H54 (cell line): Measurements from ENCODE around the gene APOE.

ENCODE experiments used
- DNase-seq: peaks from one replicate; pipeline ENCODE4 v3.0.0; 2011; ENCODE audit warnings: low spot score, mixed read lengths; ENCODE audit not compliant: insufficient read length
- FAIRE-seq: peaks from 3 replicates; lab custom pipeline; 2011; peaks lifted over from hg19 to GRCh38; lab: Jason Lieb, UNC
- POLR2A ChIP-seq: IDR thresholded peaks from 2 replicates; pipeline ENCODE4 v1.6.1; 2011; ENCODE audit warnings: low read depth, mild to moderate bottlenecking, low read length

Gene APOE

DNA sequence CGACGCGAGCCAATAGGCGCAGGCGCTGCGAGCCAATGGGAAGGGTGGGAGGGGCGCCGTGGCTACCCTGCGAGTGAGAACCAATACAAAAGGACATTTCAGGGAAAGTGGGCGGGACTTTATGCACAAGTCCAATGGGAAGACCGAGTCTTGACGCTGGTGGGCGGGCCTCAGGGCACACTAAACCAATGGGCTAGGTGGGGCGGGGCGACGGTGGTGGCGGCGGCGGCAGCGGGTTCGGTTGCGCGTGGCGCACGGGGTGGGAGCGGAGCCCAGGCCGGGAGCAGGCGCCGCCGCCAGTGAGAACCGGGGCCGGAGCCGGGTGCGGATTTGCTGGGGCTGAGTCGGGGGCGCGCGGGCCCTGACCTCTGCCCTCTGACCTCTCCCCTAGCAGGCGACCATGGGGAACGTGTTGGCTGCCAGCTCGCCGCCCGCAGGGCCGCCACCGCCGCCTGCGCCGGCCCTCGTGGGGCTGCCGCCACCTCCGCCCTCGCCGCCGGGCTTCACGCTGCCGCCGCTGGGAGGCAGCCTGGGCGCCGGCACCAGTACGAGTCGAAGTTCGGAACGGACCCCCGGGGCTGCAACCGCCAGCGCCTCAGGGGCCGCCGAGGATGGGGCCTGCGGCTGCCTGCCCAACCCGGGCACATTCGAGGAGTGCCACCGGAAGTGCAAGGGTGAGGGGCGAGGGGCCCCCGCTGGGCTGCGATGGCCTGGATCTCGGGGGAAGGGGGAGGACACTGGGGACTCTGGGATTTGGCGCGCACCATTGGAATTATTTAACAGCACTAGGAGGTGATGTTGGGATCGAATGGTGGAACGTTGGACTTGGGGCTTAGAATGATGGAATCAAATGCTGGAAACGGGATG, 14.3 kb upstream of the APOE start, which contains the start of gene TOMM40:
Gene TOMM40, plus strand, starts transcription at position 239 of the 867 bp plus-strand sequence. Its CDS starts 162 bp downstream, at position 401.
- DNase-seq (no peak), FAIRE-seq (no peak)
- peak; percentile 33; the same call in 1 of the 2 replicates for TF ChIP-seq POLR2A

DNA sequence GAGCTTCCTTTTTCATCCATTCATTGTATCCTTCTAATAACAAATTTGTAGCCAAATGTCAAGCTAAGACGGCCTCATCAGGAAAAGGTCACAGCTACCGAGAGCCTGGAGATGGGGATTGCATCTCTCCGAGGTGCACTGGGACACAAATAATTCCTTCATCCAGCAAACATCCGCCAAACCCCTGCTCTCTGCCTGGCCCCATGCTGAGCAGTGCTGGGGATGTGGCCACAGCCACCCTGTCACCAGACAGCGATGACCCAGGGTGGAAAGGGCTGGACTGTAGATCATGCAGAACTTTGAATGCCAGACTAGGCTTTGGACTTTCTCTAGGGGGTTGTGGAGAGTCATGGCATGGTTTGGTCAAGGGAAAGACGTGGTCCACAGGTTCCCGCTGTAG, 12.7 kb upstream of the APOE start:
- FAIRE-seq, result no peak
- TF ChIP-seq POLR2A, result no peak
- DNase-seq, result no peak

DNA sequence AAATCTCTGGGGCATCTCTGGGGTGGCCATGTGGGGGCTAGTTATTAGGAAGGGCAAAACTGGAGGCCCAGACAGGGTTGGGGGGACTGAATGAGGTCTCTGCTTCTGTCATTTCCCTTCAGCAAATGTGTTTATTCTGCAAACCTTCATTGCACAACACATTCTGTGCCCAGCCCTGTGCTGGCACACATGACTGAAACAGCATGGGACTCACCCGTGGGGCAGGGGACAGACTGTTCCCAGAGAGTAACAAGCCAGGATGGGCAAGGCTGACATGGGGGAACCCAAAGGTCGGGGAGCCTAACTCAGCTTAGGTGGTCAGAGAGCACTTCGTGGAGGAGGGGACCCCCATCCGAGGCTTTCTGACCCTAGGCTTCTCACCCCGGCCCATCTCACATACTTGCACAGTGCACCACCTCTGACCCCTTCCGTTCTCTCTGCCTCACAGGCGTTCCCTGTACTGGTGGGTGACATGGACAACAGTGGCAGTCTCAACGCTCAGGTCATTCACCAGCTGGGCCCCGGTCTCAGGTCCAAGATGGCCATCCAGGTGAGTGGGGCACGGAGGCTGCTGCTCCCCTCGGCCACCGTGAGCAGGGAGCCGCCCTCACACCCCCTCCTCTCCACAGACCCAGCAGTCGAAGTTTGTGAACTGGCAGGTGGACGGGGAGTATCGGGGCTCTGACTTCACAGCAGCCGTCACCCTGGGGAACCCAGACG, 12.1 kb upstream of the APOE start:
- no peak for DNase-seq
- FAIRE-seq, result no peak
- TF ChIP-seq POLR2A, result no peak

DNA sequence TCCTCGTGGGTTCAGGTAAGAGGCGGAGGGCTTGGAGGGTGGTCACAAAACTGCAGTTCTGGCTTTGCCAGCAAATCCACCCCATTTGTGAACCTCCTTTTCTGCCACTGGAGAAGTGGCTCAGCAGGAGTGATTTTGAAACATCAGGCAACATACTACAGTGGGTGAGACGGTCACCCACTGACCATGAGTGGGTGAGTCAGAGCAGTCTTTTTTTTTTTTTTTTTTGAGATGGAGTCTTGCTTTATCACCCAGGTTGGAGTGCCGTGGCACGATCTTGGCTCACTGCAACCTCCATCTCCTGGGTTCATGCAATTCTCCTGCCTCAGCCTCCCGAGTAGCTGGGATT, 11.6 kb upstream of the APOE start:
- TF ChIP-seq POLR2A, result no peak
- no peak for DNase-seq
- no peak for FAIRE-seq

DNA sequence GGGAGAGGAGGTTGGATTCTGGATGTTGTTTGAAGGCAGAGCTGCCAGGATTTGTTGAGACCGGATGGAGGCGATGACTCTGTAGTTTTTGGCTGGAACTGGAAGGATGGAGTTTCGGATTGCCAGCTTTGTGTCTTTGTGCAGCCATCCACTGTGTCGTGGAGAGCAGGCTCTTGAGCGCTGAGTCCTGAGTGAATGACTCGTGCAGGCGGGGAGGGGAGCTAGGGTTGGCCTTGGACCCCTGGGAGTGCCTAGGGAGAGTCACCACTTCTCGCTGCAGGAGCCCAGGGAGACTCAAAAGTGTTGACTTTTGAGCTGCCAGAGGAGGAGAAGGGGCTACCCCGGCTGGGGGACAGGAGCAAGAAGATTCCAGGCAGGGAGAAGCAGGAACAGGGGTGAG, 10.7 kb upstream of the APOE start:
- TF ChIP-seq POLR2A, result no peak
- DNase-seq (no peak), FAIRE-seq (no peak)

DNA sequence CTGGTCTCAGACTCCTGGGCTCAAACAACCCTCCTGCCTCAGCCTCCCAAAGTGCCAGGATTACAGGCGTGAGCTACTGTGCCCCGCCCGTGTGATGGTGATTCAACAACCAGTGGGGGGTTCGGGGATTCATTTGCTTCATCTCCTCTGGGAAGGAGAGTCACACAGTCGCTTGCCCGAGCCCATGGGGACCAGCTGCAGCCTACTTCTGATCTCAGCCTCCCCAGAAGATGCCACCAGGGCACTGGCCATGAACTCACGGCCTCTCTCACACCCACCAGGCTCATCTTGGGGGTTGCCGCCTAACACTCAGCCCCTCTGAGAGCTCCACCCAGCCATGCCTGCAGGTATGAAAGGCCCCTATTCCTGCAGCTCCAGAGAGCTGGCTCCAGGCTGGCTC, 7.8 kb upstream of the APOE start:
- DNase-seq (no peak), FAIRE-seq (no peak)
- TF ChIP-seq POLR2A, result no peak

DNA sequence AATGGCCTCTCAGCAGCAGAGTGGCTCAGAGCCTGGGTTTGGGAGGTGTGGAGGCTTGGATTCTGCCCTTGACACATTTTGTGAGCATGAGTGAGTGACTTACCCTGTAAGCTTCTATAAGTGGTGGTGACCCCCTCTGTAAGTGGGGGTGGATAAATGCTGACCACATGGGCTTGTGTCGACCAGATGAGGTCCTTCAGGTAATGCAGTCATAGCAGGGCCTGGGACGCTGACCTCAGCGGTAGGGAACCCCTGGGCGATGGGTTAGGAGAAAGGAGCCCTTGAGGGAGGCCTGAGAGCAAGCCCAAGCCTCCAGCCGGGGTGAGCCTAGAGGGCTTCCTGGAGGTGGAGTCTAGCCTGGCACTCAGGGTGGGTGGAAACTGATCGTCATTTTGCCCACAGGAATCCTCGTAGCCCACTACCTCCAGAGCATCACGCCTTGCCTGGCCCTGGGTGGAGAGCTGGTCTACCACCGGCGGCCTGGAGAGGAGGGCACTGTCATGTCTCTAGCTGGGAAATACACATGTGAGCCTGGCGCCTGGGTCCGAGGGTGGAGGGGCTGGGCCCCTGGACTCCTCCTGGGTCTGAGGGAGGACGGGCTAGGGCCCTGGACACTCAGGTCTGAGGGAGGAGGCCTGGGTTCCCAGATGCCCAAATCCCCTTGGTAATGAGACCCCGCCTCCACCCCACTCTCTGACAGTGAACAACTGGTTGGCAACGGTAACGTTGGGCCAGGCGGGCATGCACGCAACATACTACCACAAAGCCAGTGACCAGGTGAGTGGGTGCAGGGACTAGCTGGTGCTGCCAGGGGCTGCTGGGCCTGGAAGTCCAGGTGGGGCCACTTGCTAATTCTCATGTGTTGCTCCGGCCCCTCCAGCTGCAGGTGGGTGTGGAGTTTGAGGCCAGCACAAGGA, 5.0 kb upstream of the APOE start:
- DNase-seq (no peak), FAIRE-seq (no peak)
- no peak for TF ChIP-seq POLR2A

DNA sequence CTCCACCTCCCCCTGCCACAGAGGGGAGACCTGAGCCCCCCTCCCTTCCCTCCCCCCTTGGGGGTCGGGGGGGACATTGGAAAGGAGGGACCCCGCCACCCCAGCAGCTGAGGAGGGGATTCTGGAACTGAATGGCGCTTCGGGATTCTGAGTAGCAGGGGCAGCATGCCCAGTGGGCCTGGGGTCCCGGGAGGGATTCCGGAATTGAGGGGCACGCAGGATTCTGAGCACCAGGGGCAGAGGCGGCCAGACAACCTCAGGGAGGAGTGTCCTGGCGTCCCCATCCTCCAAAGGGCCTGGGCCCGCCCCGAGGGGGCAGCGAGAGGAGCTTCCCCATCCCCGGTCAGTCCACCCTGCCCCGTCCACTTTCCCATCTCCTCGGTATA, 2.4 kb upstream of the APOE start:
- FAIRE-seq, result no peak
- TF ChIP-seq POLR2A, result no peak

DNA sequence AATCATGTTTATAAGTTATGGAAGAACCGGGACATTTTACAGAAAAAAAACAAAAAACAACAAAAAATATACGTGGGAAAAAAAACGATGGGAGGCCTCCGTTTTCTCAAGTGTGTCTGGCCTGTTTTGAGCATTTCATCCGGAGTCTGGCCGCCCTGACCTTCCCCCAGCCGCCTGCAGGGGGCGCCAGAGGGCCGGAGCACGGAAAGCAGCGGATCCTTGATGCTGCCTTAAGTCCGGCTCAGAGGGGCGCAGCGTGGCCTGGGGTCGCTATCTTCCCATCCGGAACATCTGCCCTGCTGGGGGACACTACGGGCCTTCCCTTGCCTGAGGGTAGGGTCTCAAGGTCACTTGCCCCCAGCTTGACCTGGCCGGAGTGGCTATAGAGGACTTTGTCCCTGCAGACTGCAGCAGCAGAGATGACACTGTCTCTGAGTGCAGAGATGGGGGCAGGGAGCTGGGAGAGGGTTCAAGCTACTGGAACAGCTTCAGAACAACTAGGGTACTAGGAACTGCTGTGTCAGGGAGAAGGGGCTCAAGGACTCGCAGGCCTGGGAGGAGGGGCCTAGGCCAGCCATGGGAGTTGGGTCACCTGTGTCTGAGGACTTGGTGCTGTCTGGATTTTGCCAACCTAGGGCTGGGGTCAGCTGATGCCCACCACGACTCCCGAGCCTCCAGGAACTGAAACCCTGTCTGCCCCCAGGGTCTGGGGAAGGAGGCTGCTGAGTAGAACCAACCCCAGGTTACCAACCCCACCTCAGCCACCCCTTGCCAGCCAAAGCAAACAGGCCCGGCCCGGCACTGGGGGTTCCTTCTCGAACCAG, 1.8 kb upstream of the APOE start:
- DNase-seq (no peak), FAIRE-seq (no peak)
- TF ChIP-seq POLR2A, result no peak

More for the DNA sequence above, 2.4 kb upstream of the APOE start:
- no peak for DNase-seq

DNA sequence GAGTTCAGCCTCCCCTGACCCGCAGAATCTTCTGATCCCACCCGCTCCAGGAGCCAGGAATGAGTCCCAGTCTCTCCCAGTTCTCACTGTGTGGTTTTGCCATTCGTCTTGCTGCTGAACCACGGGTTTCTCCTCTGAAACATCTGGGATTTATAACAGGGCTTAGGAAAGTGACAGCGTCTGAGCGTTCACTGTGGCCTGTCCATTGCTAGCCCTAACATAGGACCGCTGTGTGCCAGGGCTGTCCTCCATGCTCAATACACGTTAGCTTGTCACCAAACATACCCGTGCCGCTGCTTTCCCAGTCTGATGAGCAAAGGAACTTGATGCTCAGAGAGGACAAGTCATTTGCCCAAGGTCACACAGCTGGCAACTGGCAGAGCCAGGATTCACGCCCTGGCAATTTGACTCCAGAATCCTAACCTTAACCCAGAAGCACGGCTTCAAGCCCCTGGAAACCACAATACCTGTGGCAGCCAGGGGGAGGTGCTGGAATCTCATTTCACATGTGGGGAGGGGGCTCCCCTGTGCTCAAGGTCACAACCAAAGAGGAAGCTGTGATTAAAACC, 1.1 kb upstream of the APOE start:
- DNase-seq (no peak), FAIRE-seq (no peak)
- no peak for TF ChIP-seq POLR2A

DNA sequence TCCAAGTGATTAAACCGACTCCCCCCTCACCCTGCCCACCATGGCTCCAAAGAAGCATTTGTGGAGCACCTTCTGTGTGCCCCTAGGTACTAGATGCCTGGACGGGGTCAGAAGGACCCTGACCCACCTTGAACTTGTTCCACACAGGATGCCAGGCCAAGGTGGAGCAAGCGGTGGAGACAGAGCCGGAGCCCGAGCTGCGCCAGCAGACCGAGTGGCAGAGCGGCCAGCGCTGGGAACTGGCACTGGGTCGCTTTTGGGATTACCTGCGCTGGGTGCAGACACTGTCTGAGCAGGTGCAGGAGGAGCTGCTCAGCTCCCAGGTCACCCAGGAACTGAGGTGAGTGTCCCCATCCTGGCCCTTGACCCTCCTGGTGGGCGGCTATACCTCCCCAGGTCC, 2.0 kb downstream of the APOE start:
- no peak for TF ChIP-seq POLR2A
- FAIRE-seq (no peak), DNase-seq (no peak)

DNA sequence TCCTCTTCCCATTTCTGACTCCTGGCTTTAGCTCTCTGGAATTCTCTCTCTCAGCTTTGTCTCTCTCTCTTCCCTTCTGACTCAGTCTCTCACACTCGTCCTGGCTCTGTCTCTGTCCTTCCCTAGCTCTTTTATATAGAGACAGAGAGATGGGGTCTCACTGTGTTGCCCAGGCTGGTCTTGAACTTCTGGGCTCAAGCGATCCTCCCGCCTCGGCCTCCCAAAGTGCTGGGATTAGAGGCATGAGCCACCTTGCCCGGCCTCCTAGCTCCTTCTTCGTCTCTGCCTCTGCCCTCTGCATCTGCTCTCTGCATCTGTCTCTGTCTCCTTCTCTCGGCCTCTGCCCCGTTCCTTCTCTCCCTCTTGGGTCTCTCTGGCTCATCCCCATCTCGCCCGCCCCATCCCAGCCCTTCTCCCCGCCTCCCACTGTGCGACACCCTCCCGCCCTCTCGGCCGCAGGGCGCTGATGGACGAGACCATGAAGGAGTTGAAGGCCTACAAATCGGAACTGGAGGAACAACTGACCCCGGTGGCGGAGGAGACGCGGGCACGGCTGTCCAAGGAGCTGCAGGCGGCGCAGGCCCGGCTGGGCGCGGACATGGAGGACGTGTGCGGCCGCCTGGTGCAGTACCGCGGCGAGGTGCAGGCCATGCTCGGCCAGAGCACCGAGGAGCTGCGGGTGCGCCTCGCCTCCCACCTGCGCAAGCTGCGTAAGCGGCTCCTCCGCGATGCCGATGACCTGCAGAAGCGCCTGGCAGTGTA, 2.7 kb downstream of the APOE start:
- no peak for FAIRE-seq
- no peak for DNase-seq
- no peak for TF ChIP-seq POLR2A

DNA sequence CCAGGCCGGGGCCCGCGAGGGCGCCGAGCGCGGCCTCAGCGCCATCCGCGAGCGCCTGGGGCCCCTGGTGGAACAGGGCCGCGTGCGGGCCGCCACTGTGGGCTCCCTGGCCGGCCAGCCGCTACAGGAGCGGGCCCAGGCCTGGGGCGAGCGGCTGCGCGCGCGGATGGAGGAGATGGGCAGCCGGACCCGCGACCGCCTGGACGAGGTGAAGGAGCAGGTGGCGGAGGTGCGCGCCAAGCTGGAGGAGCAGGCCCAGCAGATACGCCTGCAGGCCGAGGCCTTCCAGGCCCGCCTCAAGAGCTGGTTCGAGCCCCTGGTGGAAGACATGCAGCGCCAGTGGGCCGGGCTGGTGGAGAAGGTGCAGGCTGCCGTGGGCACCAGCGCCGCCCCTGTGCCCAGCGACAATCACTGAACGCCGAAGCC, 3.3 kb downstream of the APOE start:
- TF ChIP-seq POLR2A, result no peak
- FAIRE-seq (no peak), DNase-seq (no peak)
